T-cell (primary cell): ENCODE measurements around the gene RGS7. TPM values are rescaled to one million over a fixed set of nuclear protein-coding genes. Genes with fewer than 3 reads are reported as not detected.

Experiments used
- ATAC-seq, 4 experiments: fragments of 200-7000 bp in 3 of 4; fragments of 150-1000 bp in 1 of 4; cut with Tn5 transposase; replicated peaks in 1 of 4; 1 replicate in 3 of 4; 2 replicates in 1 of 4; pipeline ENCODE4 v1.10.0; 2021; ENCODE audit warnings: moderate library complexity in 3 of 4, mild to moderate bottlenecking in 2 of 4, moderate number of reproducible peaks in 1 of 4
- CTCF ChIA-PET, 2 donors: fragments of 300-600 bp; sonication (Branson Sonifier 250); formaldehyde crosslinking; loops; one replicate each; lab custom pipeline; 2022; ENCODE audit warnings: antibody characterized with exemption in 2 of 2; lab: Charles Lee
- POLR2A ChIA-PET, 2 donors: fragments of 300-600 bp; sonication (Branson Sonifier 250); formaldehyde crosslinking; loops; one replicate each; lab custom pipeline; 2022; ENCODE audit warnings: antibody characterized with exemption in 2 of 2; lab: Charles Lee
- DNase-seq, 35 experiments: peaks; one replicate each; pipeline versions ENCODE4 v3.0.0 to v3.0.0-alpha.2; 2013 to 2023
- H3K27ac ChIP-seq: one replicate; pipeline ENCODE4 v1.5.1; 2013; ENCODE audit warnings: low read length
- H3K27me3 ChIP-seq, 2 experiments: replicated peaks in 1 of 2; 1 replicate in 1 of 2; 2 replicates in 1 of 2; pipeline versions ENCODE4 v1.6.1 to v1.7.0; 2013; ENCODE audit warnings: low read length in 1 of 2, mixed read lengths in 1 of 2; ENCODE audit not compliant: control insufficient read depth in 2 of 2, insufficient read depth in 2 of 2; ENCODE audit errors: extremely low read depth in 1 of 2
- H3K36me3 ChIP-seq, 2 donors: 1 replicate in 1 of 2; 2 replicates in 1 of 2; pipeline versions ENCODE4 v1.6.1 to v1.7.0; 2013; ENCODE audit warnings: low read length in 1 of 2; ENCODE audit not compliant: control insufficient read depth in 2 of 2, insufficient read depth in 1 of 2; ENCODE audit errors: extremely low read depth in 1 of 2
- H3K4me1 ChIP-seq, 2 experiments: 1 replicate in 1 of 2; 2 replicates in 1 of 2; pipeline versions ENCODE4 v1.6.1 to v1.7.0; 2013; ENCODE audit warnings: low read length in 2 of 2, mixed read lengths in 1 of 2; ENCODE audit not compliant: insufficient read depth in 2 of 2, control insufficient read depth in 1 of 2; ENCODE audit errors: extremely low read depth in 1 of 2
- H3K4me3 ChIP-seq, 2 donors: 1 replicate in 1 of 2; 2 replicates in 1 of 2; pipeline versions ENCODE4 v1.5.1 to v1.7.0; 2013; ENCODE audit warnings: mild to moderate bottlenecking in 2 of 2, low read length in 1 of 2, moderate library complexity in 1 of 2; ENCODE audit not compliant: control insufficient read depth in 1 of 2; ENCODE audit errors: extremely low read depth in 1 of 2
- H3K9me3 ChIP-seq: 2 replicates; pipeline ENCODE4 v1.7.0; 2013
- H3K27ac Mint-ChIP-seq, 2 donors: one replicate each; pipeline ENCODE4 v1.8.0; 2020 to 2021; ENCODE audit warnings: mild to moderate bottlenecking in 2 of 2, mixed read lengths in 2 of 2
- H3K27me3 Mint-ChIP-seq, 2 donors: one replicate each; pipeline ENCODE4 v1.8.0; 2021 to 2022; ENCODE audit warnings: mixed read lengths in 2 of 2
- H3K36me3 Mint-ChIP-seq: one replicate; pipeline ENCODE4 v1.8.0; 2021; ENCODE audit warnings: mixed read lengths
- H3K4me1 Mint-ChIP-seq, 3 donors: one replicate each; pipeline ENCODE4 v1.8.0; 2020 to 2022; ENCODE audit warnings: mixed read lengths in 3 of 3, mild to moderate bottlenecking in 1 of 3
- H3K4me3 Mint-ChIP-seq, 3 donors: one replicate each; pipeline ENCODE4 v1.8.0; 2020 to 2022; ENCODE audit warnings: mild to moderate bottlenecking in 3 of 3, mixed read lengths in 3 of 3, moderate library complexity in 3 of 3
- H3K9me3 Mint-ChIP-seq, 3 donors: one replicate each; pipeline ENCODE4 v1.8.0; 2020 to 2022; ENCODE audit warnings: mixed read lengths in 3 of 3
- WGBS: methylation state at CpG from one replicate; pipeline ENCODE4 v1.1.5; 2013; ENCODE audit warnings: missing lambda C conversion rate; ENCODE audit not compliant: insufficient coverage; 5-methylcytosine and 5-hydroxymethylcytosine counted together
- total RNA-seq, 35 experiments: library from RNA in 6 of 35; stranded (reverse) in 6 of 35; fragments of 120-200 nt in 1 of 35; gene quantifications; one replicate each; pipeline versions ENCODE4 v1.2.1 to v1.2.4 and lab custom pipeline; 2013 to 2026

Gene RGS7
- total RNA-seq: not detected
- 0.06 TPM for total RNA-seq (2013)
- total RNA-seq (lab: John Stamatoyannopoulos, UW): 0 to 0.14 (median 0) reads per million in 29 experiments

DNA sequence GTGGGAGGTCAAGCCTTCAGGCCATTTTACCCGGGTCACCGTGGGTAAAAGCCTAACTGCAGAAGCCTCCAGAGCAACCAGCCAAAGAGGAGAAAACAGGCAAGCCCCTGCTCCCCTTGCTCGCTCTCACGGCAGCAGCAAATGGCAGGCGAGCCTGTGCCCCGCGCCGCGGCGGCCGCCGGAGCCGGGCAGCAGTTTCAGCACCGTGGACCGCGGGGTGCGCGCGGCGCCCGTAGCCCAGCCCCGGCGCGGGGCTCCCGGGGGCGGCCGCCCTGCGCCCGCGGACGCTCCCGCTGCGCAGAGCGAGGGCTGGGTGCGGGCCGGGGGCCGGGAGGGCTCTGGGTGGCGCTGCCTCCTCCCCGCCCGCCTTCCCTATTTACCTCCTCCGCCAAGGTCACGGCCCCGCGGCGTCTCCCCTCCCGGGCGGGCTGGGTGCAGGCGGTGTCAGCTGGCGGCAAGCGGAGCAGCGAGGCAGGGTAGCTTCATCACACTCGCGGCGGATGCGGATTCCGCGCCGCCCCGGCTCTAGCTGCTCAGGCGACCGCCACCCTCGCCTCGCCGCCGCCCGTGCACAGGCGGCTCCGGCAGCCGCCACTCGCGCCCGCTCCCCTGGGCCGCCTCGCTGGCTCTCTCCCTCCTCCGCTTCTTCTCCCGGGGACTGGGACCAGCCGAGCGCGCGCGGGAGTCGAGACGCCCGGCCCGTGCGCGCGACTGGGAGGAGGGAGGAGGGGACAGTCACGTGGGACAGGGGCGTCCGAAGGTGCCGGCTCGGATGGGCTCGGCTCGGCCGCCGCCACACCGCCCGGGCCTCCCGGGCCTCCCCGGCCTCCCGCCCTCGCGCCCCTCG, at the start of gene RGS7:
RGS7 (minus strand) TSS at position 687 of the 847 bp plus-strand sequence.
- 2% methylated on average over 102 of the region's 105 CpGs for WGBS
- Histone ChIP-seq H3K9me3 (no peaks in the 10 kb centered on the region), H3K27me3 (peaks cover 4 to 17% of the 10 kb centered on the region in 2 experiments), H3K4me1 (no peaks in the 10 kb centered on the region), H3K27ac (no peak within 1 kb of the TSS), H3K36me3 (no peaks in the 10 kb centered on the region), H3K4me3 (no peak within 1 kb of the TSS)
- ATAC-seq (no peak), DNase-seq (no peak)
- Mint-ChIP-seq H3K36me3 (no peaks in the 10 kb centered on the region), H3K9me3 (no peaks in the 10 kb centered on the region), H3K4me1 (peaks cover 0 to 11% (median 8%) of the 10 kb centered on the region in 3 donors), H3K27ac (no peak within 1 kb of the TSS), H3K4me3 (peak within 1 kb of the TSS in 2 of 3 donors; percentile 49 to 53), H3K27me3 (peaks cover 51% of the 10 kb centered on the region in 2 donors)
- ChIA-PET CTCF (no interaction called here), POLR2A (no interaction called here)

DNA sequence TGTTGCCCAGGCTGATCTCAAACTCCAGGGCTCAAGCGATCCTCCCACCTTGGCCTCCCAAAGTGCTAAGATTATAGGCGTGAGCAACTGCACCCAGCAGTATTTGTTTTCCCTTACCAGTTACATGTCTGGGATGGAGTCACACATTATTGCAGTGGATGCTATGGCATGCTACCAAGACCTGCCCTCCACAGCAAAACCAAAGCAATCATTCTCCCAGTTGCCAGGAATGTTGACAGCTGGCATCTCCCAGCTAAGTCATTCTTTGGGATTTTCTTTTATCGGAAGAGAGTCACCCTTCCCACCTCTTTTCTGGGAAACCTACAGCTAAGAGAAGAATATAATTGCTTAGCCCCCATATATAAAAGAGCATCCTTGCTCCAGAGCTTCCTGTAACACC, 49.4 kb upstream of the RGS7 start:
- Mint-ChIP-seq H3K27me3 (peaks cover 0 to 16% of the 10 kb centered on the region in 2 donors), H3K4me3 (no peak overlapping the region), H3K4me1 (no peaks in the 10 kb centered on the region), H3K36me3 (no peaks in the 10 kb centered on the region), H3K9me3 (peaks cover 0 to 11% (median 3%) of the 10 kb centered on the region in 3 donors), H3K27ac (no peak overlapping the region)
- 100% methylated on average over 1 of the region's 3 CpGs for WGBS
- H3K9me3 ChIP-seq: no peaks in the 10 kb centered on the region
- CTCF ChIA-PET: no interaction called here
- DNase-seq (no peak), ATAC-seq (no peak)
- H3K27me3 ChIP-seq: no peaks in the 10 kb centered on the region
- POLR2A ChIA-PET: no interaction called here
- no peaks in the 10 kb centered on the region for H3K36me3 ChIP-seq
- no peak overlapping the region for H3K27ac ChIP-seq
- no peak overlapping the region for H3K4me3 ChIP-seq
- no peaks in the 10 kb centered on the region for H3K4me1 ChIP-seq

DNA sequence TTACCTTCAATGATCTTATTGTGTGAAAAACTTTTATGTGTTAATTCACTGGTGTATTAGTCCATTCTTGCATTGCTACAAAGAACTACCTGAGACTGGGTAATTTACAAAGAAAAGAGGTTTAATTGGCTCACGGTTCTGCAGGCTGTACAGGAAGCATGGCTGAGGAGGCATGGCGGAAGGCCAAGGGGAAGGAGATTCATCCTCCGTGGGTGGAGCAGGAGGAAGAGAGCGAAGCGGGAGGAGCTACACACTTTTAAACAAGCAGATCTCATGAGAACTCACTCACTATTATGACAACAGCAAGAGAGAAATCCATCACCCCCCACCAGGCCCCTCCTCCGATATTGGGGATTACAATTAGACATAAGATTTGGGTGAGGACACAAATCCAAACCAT, 44.2 kb upstream of the RGS7 start:
- no peaks in the 10 kb centered on the region for H3K9me3 ChIP-seq
- H3K4me1 ChIP-seq: no peaks in the 10 kb centered on the region
- peaks cover 0 to 5% of the 10 kb centered on the region in 2 donors for H3K27me3 Mint-ChIP-seq
- H3K36me3 Mint-ChIP-seq: no peaks in the 10 kb centered on the region
- ChIA-PET POLR2A (no interaction called here), CTCF (interaction anchor here in 1 of 2 donors (0.5 kb wide), 1 partner anchor 1492 kb away, joined by 3 read pairs; no protein-coding TSS in a partner anchor)
- H3K4me3 ChIP-seq: no peak overlapping the region
- ATAC-seq: no peak
- H3K4me1 Mint-ChIP-seq: no peaks in the 10 kb centered on the region
- no peak overlapping the region for H3K27ac Mint-ChIP-seq
- H3K27me3 ChIP-seq: no peaks in the 10 kb centered on the region
- no peaks in the 10 kb centered on the region for H3K36me3 ChIP-seq
- DNase-seq: no peak
- H3K4me3 Mint-ChIP-seq: no peak overlapping the region
- H3K9me3 Mint-ChIP-seq: peaks cover 0 to 3% (median 2%) of the 10 kb centered on the region in 3 donors
- no peak overlapping the region for H3K27ac ChIP-seq
- no CpG with 5 or more reads among the region's 6 CpGs for WGBS

DNA sequence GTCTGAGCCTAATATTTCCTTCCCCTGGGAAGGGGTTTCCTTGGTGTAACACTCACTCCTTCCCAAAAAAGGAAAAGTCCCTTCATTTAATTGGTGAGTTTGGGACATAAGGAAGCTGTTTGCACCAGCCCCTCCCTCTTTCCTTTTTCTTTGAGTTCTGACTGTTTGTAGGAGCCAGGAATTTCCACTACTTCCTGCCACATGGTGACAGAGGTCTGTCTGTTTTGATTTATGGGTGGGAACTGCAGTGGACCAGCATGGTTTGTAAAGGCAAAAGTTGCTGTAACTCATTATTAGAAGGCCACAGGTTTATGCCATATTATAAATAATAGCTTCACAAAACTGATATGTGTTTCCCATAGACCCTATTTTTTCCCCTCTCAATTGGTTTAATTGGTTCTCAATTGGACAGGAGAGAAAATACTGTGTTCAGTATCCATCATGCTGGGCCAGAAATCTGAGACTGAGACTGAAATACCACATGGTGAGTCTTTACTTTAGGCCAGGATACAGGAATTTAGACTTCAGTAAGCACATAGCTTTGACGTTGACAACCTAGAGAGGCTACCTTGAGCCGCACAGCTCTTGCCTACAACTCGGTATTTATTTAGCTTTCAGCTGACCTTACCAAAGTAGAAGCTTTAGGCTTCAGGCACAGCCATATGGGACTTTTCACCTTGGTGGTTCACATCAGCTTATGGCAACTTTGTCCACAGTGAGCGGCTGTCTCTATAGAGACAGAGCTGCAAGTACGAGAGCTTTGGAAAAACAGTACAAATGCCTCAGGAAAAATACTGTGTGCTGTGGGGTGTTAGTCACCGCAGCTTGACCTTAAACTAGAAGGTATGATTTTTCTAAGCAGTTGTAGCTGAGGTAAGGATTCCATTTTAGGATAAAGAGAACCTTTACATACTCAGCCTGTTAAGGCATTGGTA, 40.0 kb upstream of the RGS7 start:
- CTCF ChIA-PET: no interaction called here
- Histone ChIP-seq H3K9me3 (no peaks in the 10 kb centered on the region), H3K4me3 (no peak overlapping the region), H3K4me1 (no peaks in the 10 kb centered on the region), H3K27me3 (no peaks in the 10 kb centered on the region), H3K27ac (no peak overlapping the region), H3K36me3 (no peaks in the 10 kb centered on the region)
- H3K4me3 Mint-ChIP-seq: no peak overlapping the region
- POLR2A ChIA-PET: no interaction called here
- no peaks in the 10 kb centered on the region for H3K4me1 Mint-ChIP-seq
- peaks cover 0 to 7% (median 2%) of the 10 kb centered on the region in 3 donors for H3K9me3 Mint-ChIP-seq
- DNase-seq (no peak), ATAC-seq (no peak)
- 64% methylated on average over 3 of the region's 6 CpGs for WGBS
- H3K27ac Mint-ChIP-seq: no peak overlapping the region
- peaks cover 9 to 13% of the 10 kb centered on the region in 2 donors for H3K27me3 Mint-ChIP-seq
- no peaks in the 10 kb centered on the region for H3K36me3 Mint-ChIP-seq

- H3K9me3 Mint-ChIP-seq: peaks cover 0 to 7% (median 0%) of the 10 kb centered on the region in 3 donors
- ChIA-PET POLR2A (no interaction called here), CTCF (no interaction called here)
- no peak for DNase-seq
- no peak overlapping the region for H3K4me3 Mint-ChIP-seq
- Histone ChIP-seq H3K4me3 (no peak overlapping the region), H3K9me3 (no peaks in the 10 kb centered on the region), H3K27ac (no peak overlapping the region), H3K36me3 (no peaks in the 10 kb centered on the region), H3K27me3 (no peaks in the 10 kb centered on the region), H3K4me1 (no peaks in the 10 kb centered on the region)
- ATAC-seq: no peak
- no peaks in the 10 kb centered on the region for H3K36me3 Mint-ChIP-seq
- H3K4me1 Mint-ChIP-seq: no peaks in the 10 kb centered on the region
- peaks cover 11% of the 10 kb centered on the region in 2 donors for H3K27me3 Mint-ChIP-seq
- WGBS: no CpG with 5 or more reads among the region's 5 CpGs
- H3K27ac Mint-ChIP-seq: no peak overlapping the region
Measured at GRCh38 chr1:241391926-241392710, 35.1 kb upstream of the RGS7 start.

DNA sequence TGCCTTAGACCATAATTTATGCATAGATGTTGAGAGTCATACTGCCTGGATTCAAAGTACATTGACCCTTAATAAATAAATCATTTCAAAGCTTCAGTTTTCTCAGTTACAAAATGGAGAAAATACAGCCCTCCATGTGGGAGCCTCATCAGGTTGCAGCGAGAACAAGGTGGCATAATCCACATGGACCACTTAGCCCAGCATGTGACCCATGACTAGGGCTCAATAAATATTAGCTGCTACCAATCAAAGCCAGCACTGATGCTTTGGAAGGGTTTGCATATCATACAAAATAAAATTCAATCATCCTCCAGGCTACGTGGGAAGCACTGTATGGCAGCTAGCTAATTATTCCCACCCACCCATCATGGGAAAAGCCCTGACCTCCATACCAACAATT, 33.5 kb upstream of the RGS7 start:
- H3K4me3 Mint-ChIP-seq: no peak overlapping the region
- no peaks in the 10 kb centered on the region for H3K36me3 Mint-ChIP-seq
- no peak overlapping the region for H3K27ac ChIP-seq
- no peaks in the 10 kb centered on the region for H3K36me3 ChIP-seq
- no peak overlapping the region for H3K27ac Mint-ChIP-seq
- ATAC-seq (no peak), DNase-seq (no peak)
- 60% methylated on average over 1 of the region's 2 CpGs for WGBS
- POLR2A ChIA-PET: no interaction called here
- no peaks in the 10 kb centered on the region for H3K27me3 ChIP-seq
- H3K27me3 Mint-ChIP-seq: peaks cover 11% of the 10 kb centered on the region in 2 donors
- H3K9me3 Mint-ChIP-seq: peaks cover 0 to 7% (median 0%) of the 10 kb centered on the region in 3 donors
- no peaks in the 10 kb centered on the region for H3K4me1 ChIP-seq
- no peaks in the 10 kb centered on the region for H3K4me1 Mint-ChIP-seq
- no peak overlapping the region for H3K4me3 ChIP-seq
- CTCF ChIA-PET: no interaction called here
- H3K9me3 ChIP-seq: no peaks in the 10 kb centered on the region
